HG03460 (cell line): ENCODE data around the gene SLC15A2.
"Not testable (repeated sequence)": the region's sequence is repeated elsewhere in the genome, so short reads cannot be mapped to it uniquely, and the experiment has no call there.

Experiments
- ATAC-seq: cut with Tn5 transposase; IDR thresholded peaks from one replicate; pipeline ENCODE4 v1.9.1; 2021; ENCODE audit not compliant: unreplicated experiment

Gene SLC15A2

GRCh38 chr3:121918779-121919483 is 24.7 kb downstream of the SLC15A2 start:
- ATAC-seq, result no peak

- ATAC-seq, result no peak
These were observed 30.5 kb downstream of the SLC15A2 start for GRCh38 chr3:121924734-121925133.

- no peak for ATAC-seq
These were observed 32.2 kb downstream of the SLC15A2 start for GRCh38 chr3:121926380-121926779.

GRCh38 chr3:121938141-121938855 is 44.1 kb downstream of the SLC15A2 start:
- ATAC-seq, result not testable (repeated sequence)

GRCh38 chr3:121941592-121941991 is 47.4 kb downstream of the SLC15A2 start:
- no peak for ATAC-seq

- ATAC-seq, result no peak
These were observed 48.0 kb downstream of the SLC15A2 start for GRCh38 chr3:121942116-121942786.

- no peak for ATAC-seq
These were observed 49.2 kb downstream of the SLC15A2 start for GRCh38 chr3:121943431-121943830.

- no peak for ATAC-seq
These were observed 54.4 kb downstream of the SLC15A2 start for GRCh38 chr3:121948641-121949040.

- no peak for ATAC-seq
These were observed 57.2 kb downstream of the SLC15A2 start for GRCh38 chr3:121951291-121951919.

GRCh38 chr3:121956363-121956762 is 62.2 kb downstream of the SLC15A2 start:
- no peak for ATAC-seq

GRCh38 chr3:121957674-121958415 is 63.6 kb downstream of the SLC15A2 start:
- peak; percentile 79 for ATAC-seq

GRCh38 chr3:121958801-121959200 is 64.6 kb downstream of the SLC15A2 start:
- no peak for ATAC-seq

GRCh38 chr3:121961283-121961682 is 67.1 kb downstream of the SLC15A2 start:
- ATAC-seq, result no peak

- ATAC-seq, result no peak
These were observed 68.2 kb downstream of the SLC15A2 start for GRCh38 chr3:121962443-121962842.

GRCh38 chr3:121963608-121964007 is 69.4 kb downstream of the SLC15A2 start:
- ATAC-seq, result no peak

GRCh38 chr3:121969631-121970030 is 75.4 kb downstream of the SLC15A2 start:
- ATAC-seq, result no peak

GRCh38 chr3:121970047-121970446 is 75.8 kb downstream of the SLC15A2 start:
- no peak for ATAC-seq

- no peak for ATAC-seq
These were observed 80.5 kb downstream of the SLC15A2 start for GRCh38 chr3:121974601-121975111.

- ATAC-seq, result no peak
These were observed 81.6 kb downstream of the SLC15A2 start for GRCh38 chr3:121975702-121976302.

- ATAC-seq, result no peak
These were observed 82.5 kb downstream of the SLC15A2 start for GRCh38 chr3:121976727-121977126.
